Upper lobe of left lung (tissue), 6 donors: Measurements from ENCODE around the gene MYLK. TPM values are rescaled to one million over a fixed set of nuclear protein-coding genes. Genes with fewer than 3 reads are reported as not detected.

Source experiments
- ATAC-seq, 2 donors: fragments of 200-7000 bp; cut with Tn5 transposase; one replicate each; pipeline ENCODE4 v1.9.1; 2022; ENCODE audit warnings: mild to moderate bottlenecking in 2 of 2, moderate library complexity in 2 of 2; ENCODE audit not compliant: low FRiP score in 2 of 2
- DNase-seq, 2 donors: peaks; one replicate each; pipeline ENCODE4 v3.0.0-alpha.2; 2019 to 2020
- H3K27ac ChIP-seq, 4 donors: fragments of 200-600 bp; sonication (generic); one replicate each; pipeline ENCODE4 v1.5.1; 2016 to 2019
- H3K27me3 ChIP-seq, 4 donors: fragments of 200-600 bp; sonication (generic); one replicate each; pipeline ENCODE4 v1.5.1; 2017 to 2019
- H3K36me3 ChIP-seq, 4 donors: fragments of 200-600 bp; sonication (generic); one replicate each; pipeline ENCODE4 v1.5.1; 2016 to 2019
- H3K4me1 ChIP-seq, 4 donors: fragments of 200-600 bp; sonication (generic); one replicate each; pipeline ENCODE4 v1.5.1; 2018 to 2019
- H3K4me3 ChIP-seq, 4 donors: fragments of 200-600 bp; sonication (generic); one replicate each; pipeline ENCODE4 v1.5.1; 2017 to 2019; ENCODE audit warnings: mild to moderate bottlenecking in 2 of 4, moderate library complexity in 1 of 4
- H3K9me3 ChIP-seq, 4 donors: fragments of 200-600 bp; sonication (generic); one replicate each; pipeline ENCODE4 v1.5.1; 2018 to 2019
- EP300 ChIP-seq, 4 donors: sonication (generic); formaldehyde crosslinking; IDR thresholded peaks; one replicate each; pipeline ENCODE4 v1.5.1; 2017; ENCODE audit warnings: antibody characterized with exemption in 4 of 4, control low read depth in 2 of 4
- POLR2A ChIP-seq, 4 donors: fragments of 450-650 bp; IDR thresholded peaks; one replicate each; pipeline ENCODE4 v1.5.1; 2016 to 2017; ENCODE audit warnings: antibody characterized with exemption in 4 of 4, mild to moderate bottlenecking in 2 of 4
- POLR2AphosphoS5 ChIP-seq, 2 donors: sonication (generic); formaldehyde crosslinking; IDR thresholded peaks; one replicate each; pipeline ENCODE4 v1.5.1; 2017; ENCODE audit warnings: antibody characterized with exemption in 2 of 2
- WGBS, 2 donors: methylation state at CpG; one replicate each; pipeline ENCODE4 v1.1.5; 2017 to 2018; 5-methylcytosine and 5-hydroxymethylcytosine counted together
- total RNA-seq, 6 donors: library from RNA; depleted of rRNA in 4 of 6; stranded (reverse); fragments of >200 nt in 4 of 6; gene quantifications; one replicate each; pipeline versions ENCODE4 v1.1.0 to v1.2.1, GENCODE V29; 2016 to 2021
- TF ChIP-seq, protein P1 (sequence below), 6 experiments: fragments of 450-650 bp in 4 of 6; fragments of 200-600 bp in 2 of 6; sonication (generic) in 2 of 6; IDR thresholded peaks; one replicate each; pipeline ENCODE4 v1.5.1; 2016 to 2019; ENCODE audit warnings: antibody characterized with exemption in 6 of 6
- donor health status: DM: no; HTN: no; CAD: no; lungs with moderate emphysema.
- donor health status: DM: no; HTN: yes; CAD: no; lungs with severe emphysema.

MYLK gene
- total RNA-seq, 6 donors from 2014 or later, result 105 to 378 (median 160) TPM

DNA sequence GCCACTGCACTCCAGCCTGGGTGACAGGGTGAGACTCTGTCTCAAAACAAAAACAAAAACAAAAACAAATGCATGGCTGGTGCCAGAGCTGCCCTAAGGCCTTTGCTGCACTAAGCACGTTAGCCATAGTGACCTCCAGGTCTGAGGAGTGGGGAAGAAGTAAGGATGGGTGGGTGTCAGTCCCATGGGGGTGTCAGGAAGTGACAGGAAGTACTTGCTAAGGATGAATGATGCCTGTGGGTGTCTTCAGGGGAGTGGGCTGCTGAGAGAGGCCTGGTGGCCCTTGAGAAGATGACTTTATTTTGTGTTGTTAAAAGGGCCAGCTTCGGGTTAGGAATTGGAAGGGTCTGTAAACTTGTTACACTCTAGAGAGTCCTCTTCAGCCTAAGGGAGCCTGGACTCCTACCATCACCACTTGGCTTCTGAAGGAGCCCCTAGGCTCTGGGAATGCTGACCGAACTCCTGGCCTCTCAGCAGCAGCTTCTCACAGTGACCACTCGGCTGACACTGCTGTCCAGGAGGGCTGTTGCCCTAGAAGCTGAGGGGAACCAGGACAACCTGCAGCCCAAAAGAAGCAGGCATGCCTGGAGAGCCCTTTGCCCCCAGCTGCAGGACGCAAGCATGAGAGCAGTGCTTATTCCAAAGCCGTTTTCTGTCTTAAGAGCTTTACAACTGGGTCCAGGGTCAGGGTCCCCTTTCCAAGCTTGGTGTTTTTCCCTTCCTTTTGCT, 116.4 kb downstream of the MYLK start:
- H3K9me3 ChIP-seq, result no peaks in the 10 kb centered on the region
- peaks cover 0 to 15% (median 7%) of the 10 kb centered on the region in 4 donors for H3K4me1 ChIP-seq
- ATAC-seq, result no peak
- TF ChIP-seq, protein P1, sequence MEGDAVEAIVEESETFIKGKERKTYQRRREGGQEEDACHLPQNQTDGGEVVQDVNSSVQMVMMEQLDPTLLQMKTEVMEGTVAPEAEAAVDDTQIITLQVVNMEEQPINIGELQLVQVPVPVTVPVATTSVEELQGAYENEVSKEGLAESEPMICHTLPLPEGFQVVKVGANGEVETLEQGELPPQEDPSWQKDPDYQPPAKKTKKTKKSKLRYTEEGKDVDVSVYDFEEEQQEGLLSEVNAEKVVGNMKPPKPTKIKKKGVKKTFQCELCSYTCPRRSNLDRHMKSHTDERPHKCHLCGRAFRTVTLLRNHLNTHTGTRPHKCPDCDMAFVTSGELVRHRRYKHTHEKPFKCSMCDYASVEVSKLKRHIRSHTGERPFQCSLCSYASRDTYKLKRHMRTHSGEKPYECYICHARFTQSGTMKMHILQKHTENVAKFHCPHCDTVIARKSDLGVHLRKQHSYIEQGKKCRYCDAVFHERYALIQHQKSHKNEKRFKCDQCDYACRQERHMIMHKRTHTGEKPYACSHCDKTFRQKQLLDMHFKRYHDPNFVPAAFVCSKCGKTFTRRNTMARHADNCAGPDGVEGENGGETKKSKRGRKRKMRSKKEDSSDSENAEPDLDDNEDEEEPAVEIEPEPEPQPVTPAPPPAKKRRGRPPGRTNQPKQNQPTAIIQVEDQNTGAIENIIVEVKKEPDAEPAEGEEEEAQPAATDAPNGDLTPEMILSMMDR (IDR thresholded peaks at IDR 0.05), result no peak
- TF ChIP-seq POLR2AphosphoS5 (IDR thresholded peaks at IDR 0.05) (no peak), POLR2A (IDR thresholded peaks at IDR 0.05) (no peak), EP300 (IDR thresholded peaks at IDR 0.05) (no peak)
- WGBS, 2 donors, result 74 to 84% methylated on average over 2 to 6 of the region's 6 CpGs
- H3K27me3 ChIP-seq, result no peaks in the 10 kb centered on the region
- DNase-seq, result no peak
- no peaks in the 10 kb centered on the region for H3K36me3 ChIP-seq
- peak overlapping the region in 3 of 4 donors; percentile 29 to 47 (median 44) for H3K27ac ChIP-seq
- H3K4me3 ChIP-seq, result no peak overlapping the region

DNA sequence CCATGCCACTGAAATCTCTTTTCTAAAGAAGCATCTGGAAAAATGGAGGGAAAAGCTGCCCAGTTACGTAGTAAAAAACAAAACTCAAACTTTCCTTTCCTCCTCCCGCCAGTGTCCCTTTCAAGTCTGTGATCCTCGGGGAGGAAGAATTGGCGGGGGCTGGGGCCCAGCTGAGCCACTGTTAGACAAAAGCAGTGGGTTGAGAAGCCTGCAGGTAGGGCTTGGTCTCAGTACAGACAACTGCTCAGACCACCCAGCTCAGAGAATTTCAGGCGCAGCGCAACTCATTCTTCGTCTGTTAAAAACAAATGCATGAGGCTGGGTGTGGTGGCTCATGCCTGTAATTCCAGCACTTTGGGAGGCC, 117.1 kb downstream of the MYLK start:
- Histone ChIP-seq H3K4me1 (peaks cover 0 to 15% (median 7%) of the 10 kb centered on the region in 4 donors), H3K9me3 (no peaks in the 10 kb centered on the region), H3K36me3 (no peaks in the 10 kb centered on the region), H3K27me3 (no peaks in the 10 kb centered on the region), H3K4me3 (no peak overlapping the region), H3K27ac (peak overlapping the region in 1 of 4 donors; percentile 35)
- DNase-seq, result no peak
- TF ChIP-seq, protein P1 (IDR thresholded peaks at IDR 0.05), result no peak
- TF ChIP-seq POLR2AphosphoS5 (IDR thresholded peaks at IDR 0.05) (no peak), POLR2A (IDR thresholded peaks at IDR 0.05) (no peak)
- no peak for ATAC-seq
- 89 to 93% methylated on average over 7 of the region's 7 CpGs for WGBS, 2 donors

DNA sequence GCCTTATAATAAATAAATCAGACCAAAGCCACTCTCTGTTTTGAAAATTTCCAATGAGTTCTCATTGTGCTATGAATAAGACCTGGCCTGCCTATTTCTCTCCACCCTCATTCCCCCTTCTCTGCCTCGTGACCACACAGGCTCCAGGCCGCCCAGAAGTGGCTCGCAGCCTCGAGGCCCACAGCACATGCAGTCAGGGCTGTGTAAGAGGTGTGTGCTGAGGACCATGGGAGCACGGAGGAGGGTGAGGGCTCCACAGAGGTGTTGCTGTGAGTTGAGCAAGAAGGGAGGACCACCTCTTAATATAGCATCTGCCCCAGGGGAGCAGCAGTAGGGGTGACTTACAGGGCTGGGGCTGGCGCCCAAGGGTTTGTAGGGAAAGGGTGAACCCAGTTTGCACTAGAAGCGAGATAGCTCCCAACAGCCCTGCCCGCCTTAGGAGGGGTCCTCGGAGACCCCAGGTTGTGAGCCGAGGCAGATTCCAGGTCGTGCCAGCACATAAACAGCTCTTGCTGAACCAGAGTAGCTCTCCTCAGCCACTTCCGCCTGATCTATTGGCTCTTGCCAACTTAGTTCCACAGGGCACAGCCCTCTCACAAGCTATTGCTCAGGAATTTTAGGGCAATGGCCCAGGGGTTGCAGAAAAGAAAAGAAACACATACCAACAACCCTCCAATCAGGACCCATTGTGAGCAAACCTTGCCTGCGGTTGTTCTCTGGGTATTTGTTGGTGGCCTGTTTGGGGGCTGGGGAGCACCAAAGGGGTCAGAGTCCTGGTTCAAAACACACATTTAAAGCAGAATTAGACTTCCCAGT, 117.7 kb downstream of the MYLK start:
- no peaks in the 10 kb centered on the region for H3K36me3 ChIP-seq
- H3K4me3 ChIP-seq, result no peak overlapping the region
- peaks cover 0 to 15% (median 7%) of the 10 kb centered on the region in 4 donors for H3K4me1 ChIP-seq
- no peaks in the 10 kb centered on the region for H3K27me3 ChIP-seq
- peak; percentile 24 to 64 for ATAC-seq
- H3K9me3 ChIP-seq, result no peaks in the 10 kb centered on the region
- H3K27ac ChIP-seq, result peak overlapping the region in 3 of 4 donors; percentile 35 to 62 (median 41)
- peak in 1 of 2 donors; percentile 64 for DNase-seq
- TF ChIP-seq POLR2A (IDR thresholded peaks at IDR 0.05), result no peak
- 74 to 77% methylated on average over 13 of the region's 13 CpGs for WGBS, 2 donors

DNA sequence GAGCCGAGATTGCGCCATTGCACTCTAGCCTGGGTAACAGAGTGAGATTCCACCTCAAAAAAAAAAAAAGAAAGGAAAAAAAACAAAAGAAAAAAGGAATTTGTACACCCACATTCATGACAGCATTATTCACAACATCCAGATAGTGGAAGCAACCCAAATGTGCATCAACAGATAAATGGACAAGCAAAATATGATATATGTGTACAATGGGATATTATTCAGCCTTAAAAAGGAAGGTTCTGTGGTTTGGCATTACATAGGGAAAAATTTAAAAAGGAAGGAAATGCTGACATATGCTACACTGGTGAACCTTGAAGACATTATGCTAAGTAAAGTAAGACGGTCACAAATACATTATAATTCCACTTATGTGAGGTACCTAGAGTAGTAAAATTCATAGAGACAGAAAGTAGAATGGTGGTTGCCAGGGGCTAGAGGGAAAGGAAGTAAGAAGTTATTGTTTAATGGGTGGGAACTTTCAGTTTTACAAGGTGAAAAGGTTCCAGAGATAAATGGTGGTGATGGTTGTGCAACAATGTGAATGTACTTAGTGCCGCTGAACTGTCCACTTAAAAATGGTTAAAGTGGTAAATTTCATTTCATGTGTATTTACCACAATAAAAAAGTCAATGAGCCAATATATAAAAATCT, 118.5 kb downstream of the MYLK start:
- DNase-seq, result no peak
- 71 to 77% methylated on average over 4 of the region's 4 CpGs for WGBS, 2 donors

More for the DNA sequence above, 118.5 kb downstream of the MYLK start:
- Histone ChIP-seq H3K27me3 (no peaks in the 10 kb centered on the region), H3K36me3 (no peaks in the 10 kb centered on the region), H3K4me1 (peaks cover 0 to 15% (median 7%) of the 10 kb centered on the region in 4 donors), H3K9me3 (no peaks in the 10 kb centered on the region), H3K27ac (no peak overlapping the region), H3K4me3 (no peak overlapping the region)
- TF ChIP-seq, protein P1 (IDR thresholded peaks at IDR 0.05), result no peak
- TF ChIP-seq POLR2AphosphoS5 (IDR thresholded peaks at IDR 0.05), result no peak
- TF ChIP-seq EP300 (IDR thresholded peaks at IDR 0.05), result no peak
- TF ChIP-seq POLR2A (IDR thresholded peaks at IDR 0.05), result no peak
- no peak for ATAC-seq
